Islet precursor cell (in vitro differentiated cells): ENCODE measurements around the gene TENM3.
"Not testable (repeated sequence)": the region's sequence is repeated elsewhere in the genome, so short reads cannot be mapped to it uniquely, and the experiment has no call there.

ENCODE experiments used
- DNase-seq: peaks from one replicate; pipeline ENCODE4 v3.0.0-alpha.2; 2018

Gene TENM3

GRCh38 chr4:182805321-182805720 lies 562.1 kb downstream of the TENM3 start:
- DNase-seq = no peak

- DNase-seq = no peak
Observed at GRCh38 chr4:182805750-182806149, 562.5 kb downstream of the TENM3 start.

GRCh38 chr4:182806259-182807252 lies 563.4 kb downstream of the TENM3 start:
- peak; percentile 92 for DNase-seq

- no peak for DNase-seq
Observed at GRCh38 chr4:182807346-182807745, 564.1 kb downstream of the TENM3 start.

- DNase-seq = no peak
Observed at GRCh38 chr4:182807767-182808548, 564.8 kb downstream of the TENM3 start.

GRCh38 chr4:182808673-182809416 lies 565.6 kb downstream of the TENM3 start:
- no peak for DNase-seq

GRCh38 chr4:182809417-182810102 lies 566.4 kb downstream of the TENM3 start:
- no peak for DNase-seq

GRCh38 chr4:182810103-182810615 lies 567.0 kb downstream of the TENM3 start:
- DNase-seq = no peak

- no peak for DNase-seq
Observed at GRCh38 chr4:182812916-182813315, 569.7 kb downstream of the TENM3 start.

- DNase-seq = not testable (repeated sequence)
Observed at GRCh38 chr4:182814065-182814464, 570.9 kb downstream of the TENM3 start.

- DNase-seq = no peak
Observed at GRCh38 chr4:182818926-182819730, 575.9 kb downstream of the TENM3 start.

GRCh38 chr4:182819751-182820150 lies 576.5 kb downstream of the TENM3 start:
- DNase-seq = no peak

- no peak for DNase-seq
Observed at GRCh38 chr4:182822554-182822953, 579.4 kb downstream of the TENM3 start.

GRCh38 chr4:182823576-182823975 lies 580.4 kb downstream of the TENM3 start:
- DNase-seq = no peak

- no peak for DNase-seq
Observed at GRCh38 chr4:182825003-182825402, 581.8 kb downstream of the TENM3 start.

- no peak for DNase-seq
Observed at GRCh38 chr4:182825786-182826185, 582.6 kb downstream of the TENM3 start.

GRCh38 chr4:182826391-182826790 lies 583.2 kb downstream of the TENM3 start:
- no peak for DNase-seq

GRCh38 chr4:182827166-182827565 lies 584.0 kb downstream of the TENM3 start:
- DNase-seq = no peak

- DNase-seq = no peak
Observed at GRCh38 chr4:182827954-182828353, 584.8 kb downstream of the TENM3 start.

- no peak for DNase-seq
Observed at GRCh38 chr4:182828360-182829025, 585.3 kb downstream of the TENM3 start.

GRCh38 chr4:182829196-182829595 lies 586.0 kb downstream of the TENM3 start:
- no peak for DNase-seq
